SK-N-SH (cell line): ENCODE data around the gene ADAMTS14. TPM values are rescaled to one million over a fixed set of nuclear protein-coding genes. Genes with fewer than 3 reads are reported as not detected.
A peak's percentile ranks its signal among the peaks of the same experiment; 100 is the strongest.

Experiments used
- CTCF ChIA-PET: fragments of 300-600, 350-600 bp; formaldehyde crosslinking; extraction: SDS; loops from one replicate; lab custom pipeline; 2021; lab: Yijun Ruan, JAX
- POLR2A ChIA-PET: fragments of 350-600 bp; sonication (Branson Sonifier 250); formaldehyde crosslinking; extraction: SDS; loops from one replicate; lab custom pipeline; 2020; ENCODE audit warnings: antibody characterized with exemption, inconsistent platforms; lab: Yijun Ruan, JAX
- DNase-seq: peaks from one replicate; pipeline ENCODE4 v3.0.0; 2012
- H2AFZ ChIP-seq: fragments of 200-600 bp; sonication (generic); 2 replicates; pipeline ENCODE4 v1.8.1; 2016; ENCODE audit warnings: antibody characterized with exemption, mild to moderate bottlenecking, low read depth
- H3F3A ChIP-seq: fragments of 200-600 bp; sonication (generic); replicated peaks from 2 replicates; pipeline ENCODE3; 2016; ENCODE audit warnings: antibody characterized with exemption, mild to moderate bottlenecking; ENCODE audit not compliant: insufficient read depth
- H3K27ac ChIP-seq, 2 experiments: fragments of 200-500 bp in 1 of 2; fragments of 200-600 bp in 1 of 2; sonication (Bioruptor generic) in 1 of 2; sonication (generic), shearing (Covaris generic) in 1 of 2; 2 replicates each; pipeline versions ENCODE4 v1.5.1 to v1.6.1; 2014 to 2016; ENCODE audit warnings: low read depth in 2 of 2, inconsistent platforms in 1 of 2, low read length in 1 of 2, mild to moderate bottlenecking in 1 of 2, mixed read lengths in 1 of 2
- H3K27me3 ChIP-seq: fragments of 200-600 bp; sonication (generic), shearing (Covaris generic); 2 replicates; pipeline ENCODE4 v1.6.1; 2016; ENCODE audit warnings: mixed run types; ENCODE audit not compliant: insufficient read depth
- H3K36me3 ChIP-seq, 2 experiments: fragments of 200-500 bp in 1 of 2; fragments of 200-600 bp in 1 of 2; sonication (Bioruptor generic) in 1 of 2; sonication (generic) in 1 of 2; replicated peaks in 1 of 2; 2 replicates each; pipeline versions ENCODE3 to v1.5.1; 2014 to 2016; ENCODE audit warnings: low read length in 1 of 2, mild to moderate bottlenecking in 1 of 2; ENCODE audit not compliant: insufficient read depth in 2 of 2, control insufficient read depth in 1 of 2
- H3K4me1 ChIP-seq, 2 experiments: fragments of 200-500 bp in 1 of 2; fragments of 200-600 bp in 1 of 2; sonication (Bioruptor generic) in 1 of 2; sonication (generic), shearing (Covaris generic) in 1 of 2; 2 replicates each; pipeline versions ENCODE4 v1.5.1 to v1.6.1; 2014 to 2016; ENCODE audit warnings: low read depth in 1 of 2, low read length in 1 of 2, mixed run types in 1 of 2; ENCODE audit not compliant: insufficient read depth in 2 of 2, control insufficient read depth in 1 of 2
- H3K4me2 ChIP-seq: fragments of 200-600 bp; sonication (generic), shearing (Covaris generic); 2 replicates; pipeline ENCODE4 v1.6.1; 2017; ENCODE audit warnings: mixed run types
- H3K4me3 ChIP-seq, 2 experiments: fragments of 200-500 bp in 1 of 2; fragments of 200-600 bp in 1 of 2; sonication (Bioruptor generic) in 1 of 2; sonication (generic), shearing (Covaris generic) in 1 of 2; 2 replicates each; pipeline versions ENCODE4 v1.5.1 to v1.8.1; 2014 to 2016; ENCODE audit warnings: low read depth in 2 of 2, inconsistent platforms in 1 of 2, low read length in 1 of 2, mild to moderate bottlenecking in 1 of 2, mixed read lengths in 1 of 2, moderate library complexity in 1 of 2
- H3K79me2 ChIP-seq: fragments of 200-600 bp; sonication (generic); 2 replicates; pipeline ENCODE4 v1.8.1; 2017; ENCODE audit warnings: mild to moderate bottlenecking; ENCODE audit not compliant: insufficient read depth
- H3K9ac ChIP-seq: fragments of 200-600 bp; sonication (generic); 2 replicates; pipeline ENCODE4 v1.6.1; 2017; ENCODE audit warnings: mixed run types
- H3K9me2 ChIP-seq: fragments of 200-600 bp; sonication (generic); 2 replicates; pipeline ENCODE4 v1.6.1; 2017; ENCODE audit warnings: mixed run types
- H3K9me3 ChIP-seq: fragments of 200-600 bp; sonication (generic); 2 replicates; pipeline ENCODE4 v1.6.1; 2017; ENCODE audit warnings: mixed run types, mild to moderate bottlenecking, moderate library complexity
- H4K20me1 ChIP-seq: fragments of 200-600 bp; sonication (generic); 2 replicates; pipeline ENCODE4 v1.6.1; 2017; ENCODE audit warnings: mild to moderate bottlenecking, mixed run types; ENCODE audit not compliant: insufficient read depth
- CTCF ChIP-seq: fragments of 200-600 bp; sonication (generic); IDR thresholded peaks from 2 replicates; pipeline ENCODE4 v1.6.1; 2017; ENCODE audit warnings: antibody characterized with exemption, mild to moderate bottlenecking, moderate library complexity
- EP300 ChIP-seq, 2 experiments: IDR thresholded peaks; 2 replicates each; pipeline versions ENCODE4 v1.4.0 to v1.6.1; 2012; ENCODE audit warnings: borderline replicate concordance in 1 of 2, low read depth in 1 of 2, low read length in 1 of 2
- EZH2phosphoT487 ChIP-seq: fragments of 200-600 bp; sonication (generic); IDR thresholded peaks from 2 replicates; pipeline ENCODE4 v1.6.1; 2017; ENCODE audit warnings: low read depth, mixed run types, mild to moderate bottlenecking, antibody characterized with exemption, moderate library complexity, borderline replicate concordance
- FOSL2 ChIP-seq: IDR thresholded peaks from 2 replicates; pipeline ENCODE4 v1.4.0; 2012; ENCODE audit warnings: low read depth, mild to moderate bottlenecking, moderate library complexity, borderline replicate concordance
- FOXM1 ChIP-seq: IDR thresholded peaks from 2 replicates; pipeline ENCODE4 v1.4.0; 2012; ENCODE audit warnings: low read depth, mild to moderate bottlenecking
- GATA2 ChIP-seq: sonication (generic); formaldehyde crosslinking; IDR thresholded peaks from 2 replicates; pipeline ENCODE4 v1.5.0; 2020; ENCODE audit warnings: mild to moderate bottlenecking, missing genetic modification reagents
- IRF3 ChIP-seq: fragments of 150-350 bp; IDR thresholded peaks from 2 replicates; pipeline ENCODE4 v1.6.1; 2016; ENCODE audit warnings: mild to moderate bottlenecking, low read depth, low read length
- MEF2A ChIP-seq: IDR thresholded peaks from 2 replicates; pipeline ENCODE4 v1.4.0; 2012; ENCODE audit warnings: low read depth, borderline replicate concordance
- MXI1 ChIP-seq: IDR thresholded peaks from 2 replicates; pipeline ENCODE4 v1.6.1; 2012; ENCODE audit warnings: mild to moderate bottlenecking, low read depth, low read length, improper control_type of control experiment
- RAD21 ChIP-seq: IDR thresholded peaks from 2 replicates; pipeline ENCODE4 v1.6.1; 2012; ENCODE audit warnings: mild to moderate bottlenecking, low read length
- RCOR1 ChIP-seq: fragments of 150-350 bp; IDR thresholded peaks from 2 replicates; pipeline ENCODE4 v1.6.1; 2017; ENCODE audit warnings: antibody characterized with exemption, low read length
- RXRA ChIP-seq: IDR thresholded peaks from 2 replicates; pipeline ENCODE4 v1.4.0; 2012; ENCODE audit warnings: low read depth, mild to moderate bottlenecking, borderline replicate concordance
- TAF1 ChIP-seq: IDR thresholded peaks from 2 replicates; pipeline ENCODE4 v1.6.1; 2012; ENCODE audit warnings: low read depth, mild to moderate bottlenecking, low read length, moderate library complexity, borderline replicate concordance
- USF1 ChIP-seq: IDR thresholded peaks from 2 replicates; pipeline ENCODE4 v1.4.0; 2012; ENCODE audit warnings: low read depth, borderline replicate concordance
- WGBS: methylation state at CpG from one replicate; pipeline ENCODE4 v1.1.6; 2017; ENCODE audit warnings: low lambda C conversion rate; 5-methylcytosine and 5-hydroxymethylcytosine counted together
- polyA plus RNA-seq, 3 experiments: library from polyadenylated mRNA; depleted of rRNA; stranded (reverse); fragments of >200 nt; gene quantifications; 2 replicates each; pipeline ENCODE4 v1.2.3, GENCODE V29; 2012
- TF ChIP-seq, protein P1 (sequence below): IDR thresholded peaks from 2 replicates; pipeline ENCODE4 v1.4.0; 2012; ENCODE audit warnings: low read depth, borderline replicate concordance
- TF ChIP-seq, protein P2 (sequence below): fragments of 150-350 bp; IDR thresholded peaks from 2 replicates; pipeline ENCODE4 v1.6.1; 2017; ENCODE audit warnings: antibody characterized with exemption, low read length, low read depth, borderline replicate concordance

Gene ADAMTS14
- 1.1 and 1.2 TPM in 2 replicates for polyA plus RNA-seq (2012; rRNA removed)
- 0.28 and 0.63 TPM in 2 replicates for polyA plus RNA-seq (2012; cell fraction: cytosol; rRNA removed)
- 8.5 and 9.2 TPM in 2 replicates for polyA plus RNA-seq (2012; cell fraction: nucleus; rRNA removed)

DNA sequence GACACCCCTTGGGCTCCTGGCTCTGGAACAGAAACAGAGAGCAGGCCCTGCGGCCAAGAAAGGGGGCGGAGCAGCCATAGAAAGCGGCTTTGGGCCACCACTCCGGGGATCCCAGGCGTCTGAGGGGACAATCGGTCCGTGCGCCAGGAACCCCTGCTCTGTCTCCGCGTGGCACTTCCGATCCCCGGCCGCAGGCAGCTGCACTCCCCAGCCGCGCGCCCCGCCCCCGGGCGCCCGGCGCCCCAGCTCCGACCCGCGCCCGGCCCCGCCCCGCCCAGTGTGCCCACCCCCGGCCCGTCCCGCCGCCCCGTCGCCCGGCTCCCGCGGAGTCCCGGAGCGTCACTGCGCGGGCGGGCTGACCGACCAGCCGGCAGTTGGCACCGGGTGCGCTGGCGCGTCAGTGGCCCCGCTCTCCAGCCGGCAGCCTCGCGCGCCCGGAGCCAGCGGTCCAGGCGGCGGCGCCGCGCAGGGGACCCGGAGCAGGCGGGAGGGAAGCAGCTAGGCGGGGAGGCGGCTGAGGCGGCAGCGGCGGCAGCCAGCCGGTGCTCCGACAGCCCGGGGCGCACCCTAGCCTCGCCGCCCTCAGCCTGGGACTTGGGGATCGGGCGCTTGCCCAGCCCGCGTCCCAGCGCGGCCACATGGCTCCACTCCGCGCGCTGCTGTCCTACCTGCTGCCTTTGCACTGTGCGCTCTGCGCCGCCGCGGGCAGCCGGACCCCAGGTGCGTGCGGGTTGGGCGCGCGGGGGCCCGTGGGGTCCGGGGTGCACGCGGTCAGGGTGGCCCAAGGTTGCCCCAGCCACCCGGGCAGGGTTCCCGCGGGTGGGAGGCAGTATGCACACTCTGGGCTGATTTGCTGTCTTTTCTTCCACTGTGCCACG is at the start of gene ADAMTS14:
ADAMTS14 (plus strand) TSS at position 342 of the 878 bp plus-strand sequence; CDS start at position 639, 297 bp downstream.
- Histone ChIP-seq H2AFZ (0 out of 2 replicates have a peak within 1 kb of the TSS, but pooled peaks have one; percentile 57), H3F3A (peaks cover 12% of the 10 kb centered on the region), H3K4me2 (peak within 1 kb of the TSS; percentile 86; the same call in 1 of the 2 replicates), H3K4me1 (peaks cover 5 to 36% of the 10 kb centered on the region in 2 experiments; a peak in 3 of 4 replicates), H3K27me3 (no peaks in the 10 kb centered on the region), H3K9me3 (no peaks in the 10 kb centered on the region), H3K9me2 (no peaks in the 10 kb centered on the region), H3K4me3 (peak within 1 kb of the TSS; percentile 50 to 60), H4K20me1 (no peaks in the 10 kb centered on the region), H3K9ac (peak within 1 kb of the TSS; percentile 44), H3K36me3 (no peaks in the 10 kb centered on the region), H3K27ac (peak within 1 kb of the TSS; percentile 59 to 77; a peak in 3 of 4 replicates), H3K79me2 (no peaks in the 10 kb centered on the region)
- peak; percentile 93 for DNase-seq
- no CpG with 5 or more reads among the region's 100 CpGs for WGBS
- TF ChIP-seq FOSL2, result no peak
- no peak for TF ChIP-seq CTCF
- ChIA-PET POLR2A (interaction anchor here (0.6 to 0.7 kb wide), 2 partner anchors 9 to 88 kb away, joined by 3 to 4 read pairs; no protein-coding TSS in a partner anchor), CTCF (interaction anchor here (0.8 to 1.4 kb wide), 6 partner anchors 10 to 211 kb away, joined by 3 to 4 read pairs (median 4); no protein-coding TSS in a partner anchor)

DNA sequence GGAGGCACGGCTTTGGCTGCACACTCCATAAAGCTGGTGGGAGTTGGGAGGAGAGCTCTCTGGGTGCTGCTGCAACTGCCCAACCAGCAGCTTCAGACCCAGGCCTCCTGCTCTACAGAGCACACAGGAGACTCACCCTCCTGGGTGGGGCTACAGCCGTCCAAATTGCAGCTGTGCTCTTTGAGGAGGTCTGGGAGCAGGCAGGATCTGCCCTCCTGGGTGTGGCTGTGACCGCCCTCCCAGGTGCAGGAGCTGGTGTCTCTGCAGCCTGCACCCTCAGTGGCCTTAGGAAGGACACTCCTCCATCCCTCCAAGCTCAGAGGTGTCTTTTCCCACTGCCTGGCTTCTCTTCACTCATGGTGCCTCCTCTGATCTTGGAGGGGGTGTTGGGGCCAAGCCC is 49.8 kb upstream of the ADAMTS14 start:
- Histone ChIP-seq H4K20me1 (no peaks in the 10 kb centered on the region), H3K4me2 (no peak overlapping the region), H3K27me3 (no peaks in the 10 kb centered on the region)
- CTCF ChIA-PET, result no interaction called here
- DNase-seq, result no peak
- TF ChIP-seq USF1 (no peak), TAF1 (no peak), EP300 (IDR thresholded peaks at IDR 0.05; ENCODE audit: borderline replicate concordance in 1 of 2, low read depth in 1 of 2, low read length in 1 of 2) (no peak), IRF3 (no peak), FOSL2 (no peak), MEF2A (no peak), FOXM1 (no peak), EZH2phosphoT487 (no peak), RXRA (no peak), MXI1 (no peak), GATA2 (no peak), RCOR1 (no peak), RAD21 (no peak)
- TF ChIP-seq, protein P1, sequence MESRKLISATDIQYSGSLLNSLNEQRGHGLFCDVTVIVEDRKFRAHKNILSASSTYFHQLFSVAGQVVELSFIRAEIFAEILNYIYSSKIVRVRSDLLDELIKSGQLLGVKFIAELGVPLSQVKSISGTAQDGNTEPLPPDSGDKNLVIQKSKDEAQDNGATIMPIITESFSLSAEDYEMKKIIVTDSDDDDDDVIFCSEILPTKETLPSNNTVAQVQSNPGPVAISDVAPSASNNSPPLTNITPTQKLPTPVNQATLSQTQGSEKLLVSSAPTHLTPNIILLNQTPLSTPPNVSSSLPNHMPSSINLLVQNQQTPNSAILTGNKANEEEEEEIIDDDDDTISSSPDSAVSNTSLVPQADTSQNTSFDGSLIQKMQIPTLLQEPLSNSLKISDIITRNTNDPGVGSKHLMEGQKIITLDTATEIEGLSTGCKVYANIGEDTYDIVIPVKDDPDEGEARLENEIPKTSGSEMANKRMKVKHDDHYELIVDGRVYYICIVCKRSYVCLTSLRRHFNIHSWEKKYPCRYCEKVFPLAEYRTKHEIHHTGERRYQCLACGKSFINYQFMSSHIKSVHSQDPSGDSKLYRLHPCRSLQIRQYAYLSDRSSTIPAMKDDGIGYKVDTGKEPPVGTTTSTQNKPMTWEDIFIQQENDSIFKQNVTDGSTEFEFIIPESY, result no peak
- TF ChIP-seq, protein P2, sequence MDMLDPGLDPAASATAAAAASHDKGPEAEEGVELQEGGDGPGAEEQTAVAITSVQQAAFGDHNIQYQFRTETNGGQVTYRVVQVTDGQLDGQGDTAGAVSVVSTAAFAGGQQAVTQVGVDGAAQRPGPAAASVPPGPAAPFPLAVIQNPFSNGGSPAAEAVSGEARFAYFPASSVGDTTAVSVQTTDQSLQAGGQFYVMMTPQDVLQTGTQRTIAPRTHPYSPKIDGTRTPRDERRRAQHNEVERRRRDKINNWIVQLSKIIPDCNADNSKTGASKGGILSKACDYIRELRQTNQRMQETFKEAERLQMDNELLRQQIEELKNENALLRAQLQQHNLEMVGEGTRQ, result no peak
- TF ChIP-seq, all 33 proteins: peak for 0
- 57% methylated on average over 1 of the region's 3 CpGs for WGBS
- POLR2A ChIA-PET, result no interaction called here
- Histone ChIP-seq H3K9ac (no peak overlapping the region), H3K9me3 (peaks cover 7% of the 10 kb centered on the region; the same call in 1 of the 2 replicates), H3K27ac (no peak overlapping the region), H3K36me3 (no peaks in the 10 kb centered on the region), H3F3A (no peaks in the 10 kb centered on the region), H3K9me2 (no peaks in the 10 kb centered on the region), H3K4me1 (no peaks in the 10 kb centered on the region), H3K4me3 (no peak overlapping the region), H3K79me2 (no peaks in the 10 kb centered on the region), H2AFZ (no peak overlapping the region)
